ENCODE data around the gene GRAMD2B.

The GRAMD2B gene

GRCh38 chr5:126497506-126497905 is 74.3 kb downstream of the GRAMD2B start:
- Histone ChIP-seq H3K79me1 (replicated peaks; ENCODE audit: low read length, poor library complexity, severe bottlenecking) (no peaks in the 10 kb centered on the region), H2AK5ac (ENCODE audit: low read length, severe bottlenecking) (no peak overlapping the region), H3K4ac (ENCODE audit: low read depth in 1 of 2, low read length in 2 of 2) (no peak overlapping the region), H4K8ac (ENCODE audit: low read length) (no peak overlapping the region), H2BK12ac (ENCODE audit: low read length in 2 of 2) (no peak overlapping the region), H2BK120ac (ENCODE audit: low read depth, low read length) (no peak overlapping the region), H3K14ac (ENCODE audit: low read length in 2 of 2) (no peak overlapping the region), H3K4me2 (ENCODE audit: low read length, poor library complexity, severe bottlenecking) (no peak overlapping the region), H2AFZ (ENCODE audit: low read depth, low read length) (no peak overlapping the region), H3K4me1 (ENCODE audit: control insufficient read depth, insufficient read depth, low read depth, low read length) (peaks cover 8% of the 10 kb centered on the region), H3K36me3 (ENCODE audit: control insufficient read depth in 1 of 2, insufficient read depth in 2 of 2, low read depth in 1 of 2, low read length in 2 of 2) (peaks cover 11 to 22% of the 10 kb centered on the region in 2 experiments), H3K27me3 (ENCODE audit: control insufficient read depth in 1 of 2, insufficient read depth in 1 of 2, low read length in 2 of 2) (no peaks in the 10 kb centered on the region), H4K91ac (ENCODE audit: low read length) (no peak overlapping the region), H3K18ac (ENCODE audit: low read depth in 1 of 2, low read length in 2 of 2) (no peak overlapping the region), H3K23ac (ENCODE audit: low read length in 2 of 2) (no peak overlapping the region), H3K9me3 (ENCODE audit: control insufficient read depth, low read length) (no peaks in the 10 kb centered on the region), H3K4me3 (ENCODE audit: insufficient read depth in 1 of 2, low read depth in 1 of 2, low read length in 2 of 2) (no peak overlapping the region), H2BK15ac (ENCODE audit: low read depth, poor library complexity, severe bottlenecking) (no peak overlapping the region), H2BK5ac (ENCODE audit: low read depth, low read length, poor library complexity, severe bottlenecking) (no peak overlapping the region), H3K9ac (ENCODE audit: low read length) (no peak overlapping the region), H3K27ac (ENCODE audit: low read length, poor library complexity, severe bottlenecking) (no peak overlapping the region)
- DNase-seq = no peak
- WGBS = 97% methylated on average over 5 of the region's 5 CpGs

- no peak overlapping the region for H3K9ac ChIP-seq (ENCODE audit: low read length)
- peaks cover 4 to 7% of the 10 kb centered on the region in 2 experiments for H3K36me3 ChIP-seq (ENCODE audit: control insufficient read depth in 1 of 2, insufficient read depth in 2 of 2, low read depth in 1 of 2, low read length in 2 of 2)
- H4K91ac ChIP-seq (ENCODE audit: low read length) = no peak overlapping the region
- no peak overlapping the region for H2AFZ ChIP-seq (ENCODE audit: low read depth, low read length)
- no peaks in the 10 kb centered on the region for H3K9me3 ChIP-seq (ENCODE audit: control insufficient read depth, low read length)
- no peak overlapping the region for H3K14ac ChIP-seq (ENCODE audit: low read length in 2 of 2)
- H3K4me2 ChIP-seq (ENCODE audit: low read length, poor library complexity, severe bottlenecking) = no peak overlapping the region
- peaks cover 15% of the 10 kb centered on the region for H3K4me1 ChIP-seq (ENCODE audit: control insufficient read depth, insufficient read depth, low read depth, low read length)
- H3K18ac ChIP-seq (ENCODE audit: low read depth in 1 of 2, low read length in 2 of 2) = no peak overlapping the region
- H2AK5ac ChIP-seq (ENCODE audit: low read length, severe bottlenecking) = no peak overlapping the region
- no peak overlapping the region for H3K23ac ChIP-seq (ENCODE audit: low read length in 2 of 2)
- no peak overlapping the region for H2BK120ac ChIP-seq (ENCODE audit: low read depth, low read length)
- H3K4me3 ChIP-seq (ENCODE audit: insufficient read depth in 1 of 2, low read depth in 1 of 2, low read length in 2 of 2) = no peak overlapping the region
- H4K8ac ChIP-seq (ENCODE audit: low read length) = no peak overlapping the region
- H2BK5ac ChIP-seq (ENCODE audit: low read depth, low read length, poor library complexity, severe bottlenecking) = no peak overlapping the region
- WGBS = 94% methylated on average over 1 of the region's 2 CpGs
- H2BK12ac ChIP-seq (ENCODE audit: low read length in 2 of 2) = no peak overlapping the region
- no peak overlapping the region for H3K4ac ChIP-seq (ENCODE audit: low read depth in 1 of 2, low read length in 2 of 2)
- no peaks in the 10 kb centered on the region for H3K27me3 ChIP-seq (ENCODE audit: control insufficient read depth in 1 of 2, insufficient read depth in 1 of 2, low read length in 2 of 2)
- H3K79me1 ChIP-seq (replicated peaks; ENCODE audit: low read length, poor library complexity, severe bottlenecking) = no peaks in the 10 kb centered on the region
- no peak overlapping the region for H2BK15ac ChIP-seq (ENCODE audit: low read depth, poor library complexity, severe bottlenecking)
- no peak overlapping the region for H3K27ac ChIP-seq (ENCODE audit: low read length, poor library complexity, severe bottlenecking)
- no peak for DNase-seq
Observed at GRCh38 chr5:126499278-126499677, 76.1 kb downstream of the GRAMD2B start.

DNA sequence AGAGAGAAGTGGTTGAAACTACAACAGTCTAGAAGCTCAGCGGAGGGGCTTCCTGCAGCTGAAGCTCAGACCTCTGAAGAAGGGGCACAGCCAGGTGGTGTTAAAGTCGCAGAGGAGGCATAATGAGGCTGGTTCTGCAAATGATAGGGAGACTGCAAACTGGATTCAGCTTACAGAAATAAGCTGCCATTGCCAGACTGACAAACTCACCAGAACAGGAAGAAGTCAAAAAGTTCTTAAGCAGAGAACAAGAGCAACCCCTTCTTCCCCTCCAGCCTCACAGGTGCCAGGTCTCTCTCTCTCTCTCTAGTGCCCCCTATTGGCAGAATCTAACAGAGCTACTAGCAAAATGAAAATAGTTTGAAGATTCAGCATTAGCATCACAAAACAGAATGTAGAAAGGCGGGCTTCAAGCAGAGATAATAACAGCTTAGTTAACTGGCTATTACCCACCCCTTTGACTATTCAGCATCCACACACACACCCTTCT is 76.7 kb downstream of the GRAMD2B start:
- no peak overlapping the region for H2AK5ac ChIP-seq (ENCODE audit: low read length, severe bottlenecking)
- no peak overlapping the region for H2BK15ac ChIP-seq (ENCODE audit: low read depth, poor library complexity, severe bottlenecking)
- H3K14ac ChIP-seq (ENCODE audit: low read length in 2 of 2) = no peak overlapping the region
- H3K9ac ChIP-seq (ENCODE audit: low read length) = no peak overlapping the region
- H3K27ac ChIP-seq (ENCODE audit: low read length, poor library complexity, severe bottlenecking) = no peak overlapping the region
- H2BK12ac ChIP-seq (ENCODE audit: low read length in 2 of 2) = peak overlapping the region in 1 of 2 experiments; percentile 13
- peaks cover 0 to 2% of the 10 kb centered on the region in 2 experiments for H3K36me3 ChIP-seq (ENCODE audit: control insufficient read depth in 1 of 2, insufficient read depth in 2 of 2, low read depth in 1 of 2, low read length in 2 of 2)
- no peaks in the 10 kb centered on the region for H3K9me3 ChIP-seq (ENCODE audit: control insufficient read depth, low read length)
- no peak overlapping the region for H3K4me2 ChIP-seq (ENCODE audit: low read length, poor library complexity, severe bottlenecking)
- no peak overlapping the region for H2AFZ ChIP-seq (ENCODE audit: low read depth, low read length)
- H2BK120ac ChIP-seq (ENCODE audit: low read depth, low read length) = no peak overlapping the region
- no peak overlapping the region for H3K4me3 ChIP-seq (ENCODE audit: insufficient read depth in 1 of 2, low read depth in 1 of 2, low read length in 2 of 2)
- H3K4me1 ChIP-seq (ENCODE audit: control insufficient read depth, insufficient read depth, low read depth, low read length) = peaks cover 13% of the 10 kb centered on the region
- H3K4ac ChIP-seq (ENCODE audit: low read depth in 1 of 2, low read length in 2 of 2) = no peak overlapping the region
- H2BK5ac ChIP-seq (ENCODE audit: low read depth, low read length, poor library complexity, severe bottlenecking) = no peak overlapping the region
- H4K8ac ChIP-seq (ENCODE audit: low read length) = no peak overlapping the region
- no peak overlapping the region for H3K23ac ChIP-seq (ENCODE audit: low read length in 2 of 2)
- H3K27me3 ChIP-seq (ENCODE audit: control insufficient read depth in 1 of 2, insufficient read depth in 1 of 2, low read length in 2 of 2) = no peaks in the 10 kb centered on the region
- 85% methylated on average over 2 of the region's 3 CpGs for WGBS
- no peaks in the 10 kb centered on the region for H3K79me1 ChIP-seq (replicated peaks; ENCODE audit: low read length, poor library complexity, severe bottlenecking)
- no peak overlapping the region for H3K18ac ChIP-seq (ENCODE audit: low read depth in 1 of 2, low read length in 2 of 2)
- H4K91ac ChIP-seq (ENCODE audit: low read length) = no peak overlapping the region
- DNase-seq = no peak

DNA sequence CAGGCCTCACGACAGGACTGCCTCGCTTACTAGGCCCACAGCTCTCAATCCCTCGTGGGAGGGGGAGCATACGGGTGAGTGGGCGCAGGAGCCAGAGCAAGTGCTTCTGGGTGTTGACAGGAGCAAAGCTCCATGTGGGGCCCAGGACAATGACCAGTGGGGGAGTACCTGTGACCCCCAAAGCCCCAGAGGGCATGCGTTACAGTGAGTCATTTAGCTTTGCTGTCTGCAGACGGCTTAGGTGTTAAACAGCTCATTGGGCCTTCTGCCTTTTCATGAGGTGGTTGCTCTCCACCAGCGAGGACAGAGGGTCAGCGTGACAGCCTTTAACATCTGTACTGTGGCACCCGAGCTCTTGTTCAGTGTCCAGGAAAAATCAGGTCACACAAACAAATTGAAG is 78.2 kb downstream of the GRAMD2B start:
- Histone ChIP-seq H2AFZ (ENCODE audit: low read depth, low read length) (no peak overlapping the region), H3K23ac (ENCODE audit: low read length in 2 of 2) (no peak overlapping the region), H3K27me3 (ENCODE audit: control insufficient read depth in 1 of 2, insufficient read depth in 1 of 2, low read length in 2 of 2) (no peaks in the 10 kb centered on the region), H4K91ac (ENCODE audit: low read length) (no peak overlapping the region), H3K27ac (ENCODE audit: low read length, poor library complexity, severe bottlenecking) (no peak overlapping the region), H2BK120ac (ENCODE audit: low read depth, low read length) (no peak overlapping the region), H3K9ac (ENCODE audit: low read length) (no peak overlapping the region), H3K9me3 (ENCODE audit: control insufficient read depth, low read length) (no peaks in the 10 kb centered on the region), H4K8ac (ENCODE audit: low read length) (no peak overlapping the region), H3K4me3 (ENCODE audit: insufficient read depth in 1 of 2, low read depth in 1 of 2, low read length in 2 of 2) (no peak overlapping the region), H3K18ac (ENCODE audit: low read depth in 1 of 2, low read length in 2 of 2) (no peak overlapping the region), H3K14ac (ENCODE audit: low read length in 2 of 2) (no peak overlapping the region), H2BK15ac (ENCODE audit: low read depth, poor library complexity, severe bottlenecking) (no peak overlapping the region), H3K4me2 (ENCODE audit: low read length, poor library complexity, severe bottlenecking) (no peak overlapping the region), H2AK5ac (ENCODE audit: low read length, severe bottlenecking) (no peak overlapping the region), H3K4me1 (ENCODE audit: control insufficient read depth, insufficient read depth, low read depth, low read length) (peaks cover 13% of the 10 kb centered on the region), H3K36me3 (ENCODE audit: control insufficient read depth in 1 of 2, insufficient read depth in 2 of 2, low read depth in 1 of 2, low read length in 2 of 2) (no peaks in the 10 kb centered on the region), H2BK5ac (ENCODE audit: low read depth, low read length, poor library complexity, severe bottlenecking) (no peak overlapping the region), H2BK12ac (ENCODE audit: low read length in 2 of 2) (peak overlapping the region in 1 of 2 experiments; percentile 1), H3K4ac (ENCODE audit: low read depth in 1 of 2, low read length in 2 of 2) (no peak overlapping the region), H3K79me1 (replicated peaks; ENCODE audit: low read length, poor library complexity, severe bottlenecking) (no peaks in the 10 kb centered on the region)
- no peak for DNase-seq
- 97% methylated on average over 10 of the region's 10 CpGs for WGBS
